Prostate gland (tissue), 2 donors: ENCODE measurements around the gene PIGV. TPM values are rescaled to one million over a fixed set of nuclear protein-coding genes. Genes with fewer than 3 reads are reported as not detected.
A peak's percentile ranks its signal among the peaks of the same experiment; 100 is the strongest.

ENCODE experiments used
- DNase-seq: peaks from one replicate; pipeline ENCODE4 v3.0.0-alpha.2; 2019; ENCODE audit warnings: low spot score
- H3K27ac ChIP-seq, 2 donors: fragments of 200-600 bp; sonication (generic); 2 replicates each; pipeline ENCODE4 v1.5.1; 2017 to 2019
- H3K27me3 ChIP-seq: fragments of 200-600 bp; sonication (generic); replicated peaks from 2 replicates; pipeline ENCODE4 v1.5.1; 2019; ENCODE audit not compliant: insufficient read depth
- H3K36me3 ChIP-seq, 2 donors: fragments of 200-600 bp; sonication (generic); 1 replicate in 1 of 2; 2 replicates in 1 of 2; pipeline versions ENCODE4 v1.5.1 to v1.8.1; 2017 to 2019
- H3K4me1 ChIP-seq: fragments of 200-600 bp; sonication (generic); replicated peaks from 2 replicates; pipeline ENCODE4 v1.5.1; 2019
- H3K4me3 ChIP-seq, 2 donors: fragments of 200-600 bp; sonication (generic); 2 replicates each; pipeline ENCODE4 v1.5.1; 2017 to 2019
- H3K9me3 ChIP-seq: fragments of 200-600 bp; sonication (generic); 2 replicates; pipeline ENCODE4 v1.5.1; 2017
- POLR2A ChIP-seq: fragments of 450-650 bp; IDR thresholded peaks from one replicate; pipeline ENCODE4 v1.6.1; 2016; ENCODE audit warnings: antibody characterized with exemption, mild to moderate bottlenecking
- POLR2AphosphoS5 ChIP-seq: sonication (generic); formaldehyde crosslinking; IDR thresholded peaks from one replicate; pipeline ENCODE4 v1.6.1; 2017; ENCODE audit warnings: antibody characterized with exemption
- WGBS: methylation state at CpG from one replicate; pipeline ENCODE4 v1.1.5; 2018; 5-methylcytosine and 5-hydroxymethylcytosine counted together
- intact Hi-C: fragments of 100-400 bp; cut with DNase I; formaldehyde crosslinking; loops from one replicate; pipeline ENCODE4 v1.14.2; 2022
- total RNA-seq, 2 donors: library from RNA; depleted of rRNA; stranded (reverse); fragments of >200 nt; gene quantifications; one replicate each; pipeline ENCODE4 v1.1.0, GENCODE V29; 2016
- TF ChIP-seq, protein P1 (sequence below), 4 experiments: fragments of 200-600 bp in 2 of 4; fragments of 450-650 bp in 2 of 4; sonication (generic) in 2 of 4; IDR thresholded peaks; 1 replicate in 3 of 4; 2 replicates in 1 of 4; pipeline ENCODE4 v1.5.1; 2016 to 2019; ENCODE audit warnings: antibody characterized with exemption in 4 of 4, mild to moderate bottlenecking in 2 of 4, moderate library complexity in 2 of 4

The PIGV gene
- total RNA-seq, 2 donors from 2014 or later, result 26.4 to 32.4 TPM

DNA sequence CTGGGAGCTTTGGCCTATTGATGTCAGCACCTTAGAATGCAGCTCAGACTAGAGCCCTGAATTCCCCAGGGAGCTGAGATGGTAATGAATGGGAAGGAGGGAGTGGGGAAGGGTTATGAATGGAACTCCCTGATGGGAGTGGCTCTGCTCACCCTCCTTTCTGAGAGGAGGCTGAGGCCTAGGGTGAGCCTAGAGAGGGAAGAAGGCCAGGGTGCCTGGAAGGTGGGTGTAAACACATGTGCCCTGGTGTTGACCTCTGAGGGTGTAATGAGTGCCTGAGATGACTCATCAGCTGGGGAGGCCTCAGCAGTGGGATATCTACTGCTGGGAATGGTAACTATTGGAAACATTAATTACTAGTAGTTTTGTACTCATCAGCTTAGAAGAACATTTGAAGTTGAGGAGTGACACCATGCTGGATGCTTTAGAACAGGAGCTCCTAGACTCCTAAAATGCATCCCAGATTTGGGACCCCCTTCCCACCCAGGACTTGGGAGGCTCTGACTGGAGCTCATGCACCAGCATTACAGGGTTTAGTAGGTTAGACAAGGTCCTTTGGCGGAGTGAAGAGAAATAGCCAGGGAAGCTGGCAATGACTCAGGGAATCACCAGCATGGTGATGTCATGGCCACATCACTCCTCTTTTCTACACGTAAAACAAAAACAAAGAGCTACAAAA, 16.0 kb upstream of the PIGV start:
- Histone ChIP-seq H3K4me1 (peaks cover 9% of the 10 kb centered on the region), H3K4me3 (no peak overlapping the region), H3K27me3 (no peaks in the 10 kb centered on the region), H3K36me3 (peaks cover 22 to 51% of the 10 kb centered on the region in 2 donors), H3K9me3 (no peaks in the 10 kb centered on the region), H3K27ac (peak overlapping the region in 1 of 2 donors; percentile 26)
- TF ChIP-seq, protein P1, sequence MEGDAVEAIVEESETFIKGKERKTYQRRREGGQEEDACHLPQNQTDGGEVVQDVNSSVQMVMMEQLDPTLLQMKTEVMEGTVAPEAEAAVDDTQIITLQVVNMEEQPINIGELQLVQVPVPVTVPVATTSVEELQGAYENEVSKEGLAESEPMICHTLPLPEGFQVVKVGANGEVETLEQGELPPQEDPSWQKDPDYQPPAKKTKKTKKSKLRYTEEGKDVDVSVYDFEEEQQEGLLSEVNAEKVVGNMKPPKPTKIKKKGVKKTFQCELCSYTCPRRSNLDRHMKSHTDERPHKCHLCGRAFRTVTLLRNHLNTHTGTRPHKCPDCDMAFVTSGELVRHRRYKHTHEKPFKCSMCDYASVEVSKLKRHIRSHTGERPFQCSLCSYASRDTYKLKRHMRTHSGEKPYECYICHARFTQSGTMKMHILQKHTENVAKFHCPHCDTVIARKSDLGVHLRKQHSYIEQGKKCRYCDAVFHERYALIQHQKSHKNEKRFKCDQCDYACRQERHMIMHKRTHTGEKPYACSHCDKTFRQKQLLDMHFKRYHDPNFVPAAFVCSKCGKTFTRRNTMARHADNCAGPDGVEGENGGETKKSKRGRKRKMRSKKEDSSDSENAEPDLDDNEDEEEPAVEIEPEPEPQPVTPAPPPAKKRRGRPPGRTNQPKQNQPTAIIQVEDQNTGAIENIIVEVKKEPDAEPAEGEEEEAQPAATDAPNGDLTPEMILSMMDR (IDR thresholded peaks at IDR 0.05), result no peak
- TF ChIP-seq POLR2AphosphoS5 (no peak), POLR2A (no peak)
- intact Hi-C loops, result no loop called here
- 78% methylated on average over 2 of the region's 2 CpGs for WGBS
- no peak for DNase-seq

DNA sequence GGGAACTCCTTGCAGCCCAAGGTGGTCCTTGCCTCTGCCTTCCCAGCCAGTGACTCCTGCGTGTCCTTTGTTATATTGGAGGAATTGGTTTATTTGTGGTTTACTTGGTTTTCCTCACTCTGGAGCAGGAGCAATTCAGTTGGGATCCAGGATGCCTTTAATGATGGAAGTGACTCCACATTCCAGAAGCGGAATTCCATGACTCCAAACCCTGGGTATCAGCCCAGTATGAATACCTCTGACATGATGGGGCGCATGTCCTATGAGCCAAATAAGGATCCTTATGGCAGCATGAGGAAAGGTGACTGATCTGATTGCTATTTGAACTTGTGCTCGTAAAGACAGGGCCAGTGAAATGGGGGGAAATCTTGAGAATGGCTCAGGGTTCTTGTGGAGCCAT, 15.1 kb upstream of the PIGV start:
- Histone ChIP-seq H3K4me1 (peaks cover 9% of the 10 kb centered on the region), H3K9me3 (no peaks in the 10 kb centered on the region), H3K36me3 (peaks cover 20 to 43% of the 10 kb centered on the region in 2 donors), H3K27ac (no peak overlapping the region), H3K27me3 (no peaks in the 10 kb centered on the region), H3K4me3 (no peak overlapping the region)
- 74% methylated on average over 4 of the region's 4 CpGs for WGBS
- DNase-seq, result no peak
- intact Hi-C loops, result no loop called here
- TF ChIP-seq, protein P1 (IDR thresholded peaks at IDR 0.05), result no peak
- TF ChIP-seq POLR2A (no peak), POLR2AphosphoS5 (no peak)

DNA sequence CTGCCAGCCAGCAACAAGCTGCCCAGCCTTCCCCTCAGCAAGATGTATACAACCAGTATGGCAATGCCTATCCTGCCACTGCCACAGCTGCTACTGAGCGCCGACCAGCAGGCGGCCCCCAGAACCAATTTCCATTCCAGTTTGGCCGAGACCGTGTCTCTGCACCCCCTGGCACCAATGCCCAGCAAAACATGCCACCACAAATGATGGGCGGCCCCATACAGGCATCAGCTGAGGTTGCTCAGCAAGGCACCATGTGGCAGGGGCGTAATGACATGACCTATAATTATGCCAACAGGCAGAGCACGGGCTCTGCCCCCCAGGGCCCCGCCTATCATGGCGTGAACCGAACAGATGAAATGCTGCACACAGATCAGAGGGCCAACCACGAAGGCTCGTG, 13.3 kb upstream of the PIGV start:
- no peak overlapping the region for H3K4me3 ChIP-seq
- no peak overlapping the region for H3K27ac ChIP-seq
- H3K36me3 ChIP-seq, result peaks cover 20 to 46% of the 10 kb centered on the region in 2 donors
- no peaks in the 10 kb centered on the region for H3K9me3 ChIP-seq
- no peaks in the 10 kb centered on the region for H3K27me3 ChIP-seq
- no peak for DNase-seq
- no peaks in the 10 kb centered on the region for H3K4me1 ChIP-seq
- WGBS, result 96% methylated on average over 13 of the region's 13 CpGs
- TF ChIP-seq POLR2A (no peak), POLR2AphosphoS5 (no peak)
- intact Hi-C loops, result no loop called here

DNA sequence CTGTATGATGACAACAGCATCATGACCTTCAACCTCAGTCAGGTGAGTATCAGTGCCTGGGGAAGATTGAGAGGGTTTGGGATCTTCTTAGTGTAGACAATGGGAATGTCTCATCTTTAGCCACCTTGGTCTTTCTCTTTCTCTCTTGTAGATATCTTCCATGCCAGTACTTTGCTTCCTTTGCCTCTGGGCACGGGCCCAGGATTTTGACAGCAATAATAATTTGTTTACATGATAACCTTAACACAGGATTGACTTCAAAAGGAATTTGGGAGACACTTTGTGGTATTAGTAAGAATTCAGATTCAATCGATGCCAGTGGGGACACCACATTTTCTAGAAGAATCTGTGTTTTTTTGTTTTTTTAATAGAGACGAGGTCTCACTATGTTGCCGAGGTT, 12.1 kb upstream of the PIGV start:
- TF ChIP-seq, protein P1 (IDR thresholded peaks at IDR 0.05), result no peak
- TF ChIP-seq POLR2A (no peak), POLR2AphosphoS5 (no peak)
- WGBS, result 67% methylated on average over 4 of the region's 4 CpGs
- no peaks in the 10 kb centered on the region for H3K4me1 ChIP-seq
- intact Hi-C loops, result no loop called here
- H3K4me3 ChIP-seq, result no peak overlapping the region
- no peak for DNase-seq
- H3K36me3 ChIP-seq, result peaks cover 20 to 56% of the 10 kb centered on the region in 2 donors
- H3K9me3 ChIP-seq, result no peaks in the 10 kb centered on the region
- no peaks in the 10 kb centered on the region for H3K27me3 ChIP-seq
- no peak overlapping the region for H3K27ac ChIP-seq

DNA sequence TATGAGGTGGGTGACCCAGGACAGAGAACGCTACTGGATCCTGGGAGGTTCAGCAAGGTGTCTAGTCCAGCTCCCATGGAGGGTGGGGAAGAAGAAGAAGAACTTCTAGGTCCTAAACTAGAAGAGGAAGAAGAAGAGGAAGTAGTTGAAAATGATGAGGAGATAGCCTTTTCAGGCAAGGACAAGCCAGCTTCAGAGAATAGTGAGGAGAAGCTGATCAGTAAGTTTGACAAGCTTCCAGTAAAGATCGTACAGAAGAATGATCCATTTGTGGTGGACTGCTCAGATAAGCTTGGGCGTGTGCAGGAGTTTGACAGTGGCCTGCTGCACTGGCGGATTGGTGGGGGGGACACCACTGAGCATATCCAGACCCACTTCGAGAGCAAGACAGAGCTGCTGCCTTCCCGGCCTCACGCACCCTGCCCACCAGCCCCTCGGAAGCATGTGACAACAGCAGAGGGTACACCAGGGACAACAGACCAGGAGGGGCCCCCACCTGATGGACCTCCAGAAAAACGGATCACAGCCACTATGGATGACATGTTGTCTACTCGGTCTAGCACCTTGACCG, 8.6 kb upstream of the PIGV start:
- H3K27ac ChIP-seq, result no peak overlapping the region
- H3K9me3 ChIP-seq, result no peaks in the 10 kb centered on the region
- no peaks in the 10 kb centered on the region for H3K4me1 ChIP-seq
- whole genome bisulfite sequencing, result 79% methylated on average over 11 of the region's 11 CpGs
- H3K36me3 ChIP-seq, result peaks cover 10 to 31% of the 10 kb centered on the region in 2 donors
- H3K4me3 ChIP-seq, result no peak overlapping the region
- H3K27me3 ChIP-seq, result no peaks in the 10 kb centered on the region
- intact Hi-C loops, result no loop called here
- no peak for DNase-seq
- TF ChIP-seq, protein P1 (IDR thresholded peaks at IDR 0.05), result no peak
- no peak for TF ChIP-seq POLR2A
- TF ChIP-seq POLR2AphosphoS5, result no peak
